ENCODE measurements around the gene MARCHF11.

The MARCHF11 gene

GRCh38 chr5:16051246-16051755 lies 128.3 kb downstream of the MARCHF11 start:
- DNase-seq (ENCODE audit: low read depth in 2 of 2) = no peak

GRCh38 chr5:16050414-16050813 lies 129.2 kb downstream of the MARCHF11 start:
- DNase-seq (ENCODE audit: low read depth in 2 of 2) = no peak

GRCh38 chr5:16049761-16050160 lies 129.8 kb downstream of the MARCHF11 start:
- DNase-seq (ENCODE audit: low read depth in 2 of 2) = no peak

- DNase-seq (ENCODE audit: low read depth in 2 of 2) = no peak
These were observed 131.5 kb downstream of the MARCHF11 start for GRCh38 chr5:16048132-16048531.

- no peak for DNase-seq (ENCODE audit: low read depth in 2 of 2)
These were observed 136.1 kb downstream of the MARCHF11 start for GRCh38 chr5:16043349-16043965.

GRCh38 chr5:16037121-16037845 lies 142.3 kb downstream of the MARCHF11 start:
- DNase-seq (ENCODE audit: low read depth in 2 of 2) = no peak

- no peak for DNase-seq (ENCODE audit: low read depth in 2 of 2)
These were observed 145.1 kb downstream of the MARCHF11 start for GRCh38 chr5:16034319-16035001.

- DNase-seq (ENCODE audit: low read depth in 2 of 2) = no peak
These were observed 146.2 kb downstream of the MARCHF11 start for GRCh38 chr5:16033187-16033925.

GRCh38 chr5:16028708-16029107 lies 150.9 kb downstream of the MARCHF11 start:
- no peak for DNase-seq (ENCODE audit: low read depth in 2 of 2)

- no peak for DNase-seq (ENCODE audit: low read depth in 2 of 2)
These were observed 153.9 kb downstream of the MARCHF11 start for GRCh38 chr5:16025681-16026080.

- DNase-seq (ENCODE audit: low read depth in 2 of 2) = no peak
These were observed 160.6 kb downstream of the MARCHF11 start for GRCh38 chr5:16018970-16019369.

- DNase-seq (ENCODE audit: low read depth in 2 of 2) = no peak
These were observed 161.9 kb downstream of the MARCHF11 start for GRCh38 chr5:16017720-16018119.

All from fibroblast of skin of left biceps (primary cell).